Stimulated activated CD8-positive, alpha-beta memory T cell treated with anti-CD3 and anti-CD28 coated beads, Interleukin-15, amount 100 ng/mL, for 48 hours (primary cell): ENCODE measurements around the gene SERPINE2.

Source experiments
- DNase-seq, 2 donors: peaks; one replicate each; pipeline ENCODE4 v3.0.0-alpha.2; 2020; ENCODE audit warnings: low read depth in 2 of 2

Gene SERPINE2

GRCh38 chr2:223972656-223973102, 66.4 kb downstream of the SERPINE2 start:
- no peak for DNase-seq

GRCh38 chr2:223971731-223972130, 67.4 kb downstream of the SERPINE2 start:
- DNase-seq, result no peak

GRCh38 chr2:223970343-223971128, 68.5 kb downstream of the SERPINE2 start:
- no peak for DNase-seq

- no peak for DNase-seq
Measured at GRCh38 chr2:223969856-223970255, 69.2 kb downstream of the SERPINE2 start.

GRCh38 chr2:223969315-223969714, 69.8 kb downstream of the SERPINE2 start:
- DNase-seq, result no peak

GRCh38 chr2:223967981-223968380, 71.1 kb downstream of the SERPINE2 start:
- DNase-seq, result no peak

- no peak for DNase-seq
Measured at GRCh38 chr2:223959688-223960087, 79.4 kb downstream of the SERPINE2 start.

- peak; percentile 92 to 93 for DNase-seq
Measured at GRCh38 chr2:223957092-223957851, 81.8 kb downstream of the SERPINE2 start, which contains the start of gene MRPL44. TSS of gene MRPL44 (plus strand) at chr2:223957463. CDS start at chr2:223957473, 10 bp downstream.

- DNase-seq, result no peak
Measured at GRCh38 chr2:223956300-223956699, 82.8 kb downstream of the SERPINE2 start.

GRCh38 chr2:223954401-223954800, 84.7 kb downstream of the SERPINE2 start:
- DNase-seq, result no peak

- no peak for DNase-seq
Measured at GRCh38 chr2:223952280-223952968, 86.7 kb downstream of the SERPINE2 start.

- DNase-seq, result no peak
Measured at GRCh38 chr2:223950448-223951347, 88.4 kb downstream of the SERPINE2 start.

- DNase-seq, result no peak
Measured at GRCh38 chr2:223949241-223949840, 89.7 kb downstream of the SERPINE2 start.

- no peak for DNase-seq
Measured at GRCh38 chr2:223947711-223948205, 91.3 kb downstream of the SERPINE2 start.

GRCh38 chr2:223945755-223946154, 93.3 kb downstream of the SERPINE2 start:
- DNase-seq, result no peak

GRCh38 chr2:223944703-223945531, 94.2 kb downstream of the SERPINE2 start, which contains the start of gene WDFY1:
TSS of gene WDFY1 (minus strand) at chr2:223945335. CDS start at chr2:223945284, 51 bp downstream.
- peak; percentile 79 to 81 for DNase-seq

- no peak for DNase-seq
Measured at GRCh38 chr2:223944166-223944702, 94.9 kb downstream of the SERPINE2 start.

- DNase-seq, result no peak
Measured at GRCh38 chr2:223943561-223944008, 95.5 kb downstream of the SERPINE2 start.

- no peak for DNase-seq
Measured at GRCh38 chr2:223943135-223943534, 96.0 kb downstream of the SERPINE2 start.
